IPS DF 6.9 (cell line): Measurements from ENCODE around the gene TMEM181.
"Not testable (repeated sequence)": the region's sequence is repeated elsewhere in the genome, so short reads cannot be mapped to it uniquely, and the experiment has no call there.

ENCODE experiments used
- DNase-seq: peaks from one replicate; pipeline ENCODE4 v3.0.0-alpha.2; 2013; ENCODE audit warnings: low read depth, low spot score
- H3K27ac ChIP-seq: one replicate; pipeline ENCODE4 v1.5.1; 2013; ENCODE audit warnings: low read length, control low read depth
- H3K27me3 ChIP-seq: 2 replicates; pipeline ENCODE4 v1.6.1; 2013; ENCODE audit warnings: mild to moderate bottlenecking, low read length; ENCODE audit not compliant: control insufficient read depth, insufficient read depth
- H3K36me3 ChIP-seq: 2 replicates; pipeline ENCODE4 v1.6.1; 2013; ENCODE audit warnings: low read length; ENCODE audit not compliant: control insufficient read depth, insufficient read depth
- H3K4me1 ChIP-seq: 2 replicates; pipeline ENCODE4 v1.6.1; 2013; ENCODE audit warnings: low read length; ENCODE audit not compliant: control insufficient read depth, insufficient read depth
- H3K4me3 ChIP-seq: 2 replicates; pipeline ENCODE4 v1.5.1; 2013; ENCODE audit warnings: mild to moderate bottlenecking, low read length
- H3K9me3 ChIP-seq: 2 replicates; pipeline ENCODE4 v1.6.1; 2013; ENCODE audit warnings: low read length, inconsistent platforms; ENCODE audit not compliant: control insufficient read depth, insufficient read depth
- WGBS: extraction: QIAGEN DNeasy Blood & Tissue Kit; methylation state at CpG from one replicate; pipeline ENCODE4 v1.1.7; 2013; ENCODE audit warnings: mixed read lengths, missing lambda C conversion rate; ENCODE audit not compliant: insufficient read length, insufficient coverage; 5-methylcytosine and 5-hydroxymethylcytosine counted together

The TMEM181 gene

GRCh38 chr6:158552796-158553138, 7.1 kb upstream of the TMEM181 start:
- no peak overlapping the region for H3K27ac ChIP-seq
- H3K4me1 ChIP-seq = no peaks in the 10 kb centered on the region
- H3K9me3 ChIP-seq = no peaks in the 10 kb centered on the region
- WGBS = no CpG with 5 or more reads among the region's 5 CpGs
- H3K4me3 ChIP-seq = no peak overlapping the region
- no peaks in the 10 kb centered on the region for H3K36me3 ChIP-seq
- no peak for DNase-seq
- H3K27me3 ChIP-seq = no peaks in the 10 kb centered on the region

DNA sequence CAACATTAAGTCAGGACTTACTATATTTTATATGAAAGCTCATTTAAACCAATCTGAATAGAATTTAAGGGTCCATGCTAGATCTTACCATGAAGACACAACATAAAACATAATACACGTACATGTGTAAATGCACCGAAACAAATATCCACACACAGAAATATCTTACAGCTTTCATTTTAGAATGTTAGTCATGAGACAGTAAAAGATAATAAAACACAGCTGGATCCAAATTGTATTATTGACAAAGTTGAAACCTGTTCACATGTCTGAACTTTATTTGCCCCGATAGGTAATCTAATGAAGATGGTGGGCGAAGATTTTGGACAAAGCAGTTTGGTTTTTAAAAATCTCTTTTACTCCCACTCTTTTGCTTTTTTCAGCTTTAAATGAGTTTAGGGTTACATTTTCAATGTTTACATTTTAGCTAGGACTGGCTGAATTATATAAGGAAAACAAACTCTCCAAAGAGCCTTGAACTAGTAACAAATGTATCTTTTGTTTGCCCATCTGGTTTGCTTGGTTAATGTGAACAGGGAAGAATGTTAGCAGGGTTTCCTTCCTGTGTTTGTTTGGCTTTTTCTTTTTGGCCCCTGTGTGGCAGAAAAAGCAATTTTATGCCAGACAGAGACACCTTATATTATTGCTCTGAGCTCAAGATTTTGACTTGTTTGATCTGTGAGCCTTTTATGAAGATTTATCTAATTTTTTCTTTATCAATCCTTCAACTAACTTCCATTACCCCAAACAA, 5.1 kb upstream of the TMEM181 start:
- no peak for DNase-seq
- no CpG with 5 or more reads among the region's 4 CpGs for WGBS
- H3K4me3 ChIP-seq = no peak overlapping the region

GRCh38 chr6:158556113-158556512, 3.8 kb upstream of the TMEM181 start:
- no CpG with 5 or more reads among the region's 7 CpGs for WGBS
- no peak for DNase-seq
- no peaks in the 10 kb centered on the region for H3K27me3 ChIP-seq
- H3K4me3 ChIP-seq = no peak overlapping the region
- no peak overlapping the region for H3K27ac ChIP-seq
- no peaks in the 10 kb centered on the region for H3K9me3 ChIP-seq
- no peaks in the 10 kb centered on the region for H3K36me3 ChIP-seq
- no peaks in the 10 kb centered on the region; the same call in 1 of the 2 replicates for H3K4me1 ChIP-seq

More for the DNA sequence above, 5.1 kb upstream of the TMEM181 start:
- Histone ChIP-seq H3K27ac (no peak overlapping the region), H3K4me1 (no peaks in the 10 kb centered on the region), H3K9me3 (no peaks in the 10 kb centered on the region), H3K27me3 (no peaks in the 10 kb centered on the region), H3K36me3 (no peaks in the 10 kb centered on the region)

GRCh38 chr6:158557110-158557509, 2.8 kb upstream of the TMEM181 start:
- not testable (repeated sequence) for H3K27me3 ChIP-seq
- no CpG with 5 or more reads among the region's 3 CpGs for WGBS

GRCh38 chr6:158557927-158558326, 2.0 kb upstream of the TMEM181 start:
- WGBS = no CpG with 5 or more reads among the region's 5 CpGs
- Histone ChIP-seq H3K4me1 (no peaks in the 10 kb centered on the region; the same call in none of the 2 replicates), H3K27ac (no peak overlapping the region)

More at GRCh38 chr6:158557110-158557509, 2.8 kb upstream of the TMEM181 start:
- not testable (repeated sequence) for H3K4me1 ChIP-seq, H3K4me3 ChIP-seq, H3K36me3 ChIP-seq, DNase-seq, H3K27ac ChIP-seq, H3K9me3 ChIP-seq

GRCh38 chr6:158558415-158559306, 1.2 kb upstream of the TMEM181 start:
- no peak for DNase-seq
- Histone ChIP-seq H3K4me1 (no peaks in the 10 kb centered on the region; the same call in none of the 2 replicates), H3K4me3 (no peak overlapping the region), H3K27me3 (no peaks in the 10 kb centered on the region), H3K27ac (no peak overlapping the region), H3K36me3 (no peaks in the 10 kb centered on the region), H3K9me3 (no peaks in the 10 kb centered on the region)
- WGBS = no CpG with 5 or more reads among the region's 14 CpGs

More at GRCh38 chr6:158557927-158558326, 2.0 kb upstream of the TMEM181 start:
- no peak for DNase-seq
- Histone ChIP-seq H3K4me3 (no peak overlapping the region), H3K27me3 (no peaks in the 10 kb centered on the region), H3K9me3 (no peaks in the 10 kb centered on the region), H3K36me3 (no peaks in the 10 kb centered on the region)

DNA sequence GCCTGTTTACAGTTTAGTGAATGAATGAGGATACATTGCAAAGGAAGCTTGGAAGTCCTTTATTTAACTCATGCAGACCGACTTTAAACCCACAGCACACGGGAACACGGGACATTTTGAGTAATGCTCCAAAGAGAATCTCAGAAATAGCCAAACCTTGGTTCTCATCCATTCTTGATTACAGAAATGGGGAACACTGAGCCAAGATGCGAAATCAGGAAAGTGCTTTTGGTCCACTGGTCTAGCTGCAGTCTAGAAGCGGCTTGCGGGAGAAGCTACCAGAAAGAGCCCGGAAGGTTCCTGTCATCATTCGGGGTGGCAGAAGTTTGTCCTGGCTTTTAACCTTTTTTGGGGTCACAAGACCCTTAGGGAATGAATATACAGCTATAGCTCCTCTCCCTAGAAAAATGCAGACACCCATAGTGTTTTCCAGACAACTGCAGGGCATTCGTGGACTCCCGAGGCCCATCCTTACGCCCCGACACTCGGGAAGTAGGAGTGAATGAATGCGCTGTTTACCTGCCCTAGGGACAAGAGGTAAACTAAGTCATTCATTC, 475 bp upstream of the TMEM181 start:
- DNase-seq = no peak
- WGBS = no CpG with 5 or more reads among the region's 14 CpGs
- Histone ChIP-seq H3K9me3 (no peaks in the 10 kb centered on the region), H3K4me1 (no peaks in the 10 kb centered on the region; the same call in none of the 2 replicates), H3K36me3 (no peaks in the 10 kb centered on the region; the same call in 1 of the 2 replicates), H3K4me3 (peak overlapping the region; percentile 63; the same call in 1 of the 2 replicates), H3K27me3 (no peaks in the 10 kb centered on the region), H3K27ac (no peak overlapping the region)

GRCh38 chr6:158560836-158561320, 987 bp downstream of the TMEM181 start:
- H3K4me1 ChIP-seq = peaks cover 1% of the 10 kb centered on the region
- no peaks in the 10 kb centered on the region for H3K27me3 ChIP-seq
- peak overlapping the region; percentile 63; the same call in 1 of the 2 replicates for H3K4me3 ChIP-seq
- H3K9me3 ChIP-seq = no peaks in the 10 kb centered on the region
- H3K27ac ChIP-seq = no peak overlapping the region
- DNase-seq = no peak
- no CpG with 5 or more reads among the region's 19 CpGs for WGBS
- H3K36me3 ChIP-seq = no peaks in the 10 kb centered on the region; the same call in 1 of the 2 replicates

GRCh38 chr6:158561321-158561884, 1.5 kb downstream of the TMEM181 start:
- Histone ChIP-seq H3K9me3 (no peaks in the 10 kb centered on the region), H3K4me3 (no peak overlapping the region; the same call in 1 of the 2 replicates), H3K27me3 (no peaks in the 10 kb centered on the region), H3K4me1 (peaks cover 1% of the 10 kb centered on the region), H3K27ac (no peak overlapping the region), H3K36me3 (no peaks in the 10 kb centered on the region; the same call in 1 of the 2 replicates)
- DNase-seq = no peak
- WGBS = no CpG with 5 or more reads among the region's 14 CpGs

- Histone ChIP-seq H3K4me1 (peaks cover 1% of the 10 kb centered on the region), H3K9me3 (no peaks in the 10 kb centered on the region), H3K36me3 (no peaks in the 10 kb centered on the region; the same call in 1 of the 2 replicates), H3K27me3 (no peaks in the 10 kb centered on the region), H3K27ac (no peak overlapping the region), H3K4me3 (no peak overlapping the region)
- DNase-seq = no peak
- WGBS = no CpG with 5 or more reads among the region's 8 CpGs
Observed at GRCh38 chr6:158561938-158562337, 2.0 kb downstream of the TMEM181 start.
